Measurements from ENCODE around the gene TOM1L2. TPM values are rescaled to one million over a fixed set of nuclear protein-coding genes. Genes with fewer than 3 reads are reported as not detected.

TOM1L2 gene
- total and polyA plus RNA-seq, 2 donors (not counting 1 experiment from before 2014, with no cell fraction given) = 33.9 to 35.9 TPM

DNA sequence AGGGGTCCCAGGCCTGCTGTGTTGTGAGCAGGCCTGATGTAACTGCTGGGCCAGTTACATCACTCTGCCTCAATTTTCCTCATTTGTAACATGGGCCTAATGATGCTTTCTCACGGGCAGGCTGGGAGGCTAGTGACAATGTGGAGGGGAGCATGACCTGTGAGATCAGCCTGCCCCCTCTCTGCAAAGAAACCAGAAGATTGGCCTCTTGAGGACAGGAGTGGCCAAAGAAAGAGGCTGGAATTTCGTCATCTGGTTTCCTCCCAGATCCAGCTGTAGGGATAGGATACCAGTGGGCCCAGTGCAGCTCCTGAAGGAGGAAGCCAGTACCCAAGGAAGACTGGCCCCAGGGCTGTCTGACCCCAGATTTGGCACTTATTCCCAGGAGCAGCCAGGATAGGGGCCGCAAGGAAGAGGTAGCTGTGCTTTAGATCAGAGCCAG, 134.8 kb downstream of the TOM1L2 start:
- Histone ChIP-seq H3K27me3 (ENCODE audit: control insufficient read depth, insufficient read depth, low read length) (no peaks in the 10 kb centered on the region), H3K4me1 (ENCODE audit: control insufficient read depth, extremely low read depth, insufficient read depth, low read length) (peaks cover 46% of the 10 kb centered on the region), H3K4me2 (ENCODE audit: extremely low read depth, insufficient read depth, low read length) (peak overlapping the region; percentile 48), H4K20me1 (ENCODE audit: control insufficient read depth, extremely low read depth, insufficient read depth, low read length) (no peaks in the 10 kb centered on the region), H2AFZ (ENCODE audit: low read length) (no peak overlapping the region), H3K79me2 (ENCODE audit: control insufficient read depth, insufficient read depth, low read length) (peaks cover 32% of the 10 kb centered on the region), H3K36me3 (ENCODE audit: control insufficient read depth, insufficient read depth, low read length) (no peaks in the 10 kb centered on the region), H3K9me3 (ENCODE audit: control insufficient read depth, insufficient read depth, low read depth, low read length) (no peaks in the 10 kb centered on the region), H3K4me3 (replicated peaks in 1 of 4; ENCODE audit: control extremely low read depth in 1 of 4, insufficient read depth in 1 of 4, low read depth in 3 of 4, low read length in 4 of 4) (peak overlapping the region in 1 of 4 experiments; percentile 83), H3K27ac (ENCODE audit: insufficient read depth, low read length) (peak overlapping the region; percentile 96), H3K9ac (ENCODE audit: insufficient read depth, low read length) (peak overlapping the region; percentile 95)
- DNase-seq (ENCODE audit: low read depth in 2 of 2) = peak; percentile 79 to 85
- TF ChIP-seq, protein P1, sequence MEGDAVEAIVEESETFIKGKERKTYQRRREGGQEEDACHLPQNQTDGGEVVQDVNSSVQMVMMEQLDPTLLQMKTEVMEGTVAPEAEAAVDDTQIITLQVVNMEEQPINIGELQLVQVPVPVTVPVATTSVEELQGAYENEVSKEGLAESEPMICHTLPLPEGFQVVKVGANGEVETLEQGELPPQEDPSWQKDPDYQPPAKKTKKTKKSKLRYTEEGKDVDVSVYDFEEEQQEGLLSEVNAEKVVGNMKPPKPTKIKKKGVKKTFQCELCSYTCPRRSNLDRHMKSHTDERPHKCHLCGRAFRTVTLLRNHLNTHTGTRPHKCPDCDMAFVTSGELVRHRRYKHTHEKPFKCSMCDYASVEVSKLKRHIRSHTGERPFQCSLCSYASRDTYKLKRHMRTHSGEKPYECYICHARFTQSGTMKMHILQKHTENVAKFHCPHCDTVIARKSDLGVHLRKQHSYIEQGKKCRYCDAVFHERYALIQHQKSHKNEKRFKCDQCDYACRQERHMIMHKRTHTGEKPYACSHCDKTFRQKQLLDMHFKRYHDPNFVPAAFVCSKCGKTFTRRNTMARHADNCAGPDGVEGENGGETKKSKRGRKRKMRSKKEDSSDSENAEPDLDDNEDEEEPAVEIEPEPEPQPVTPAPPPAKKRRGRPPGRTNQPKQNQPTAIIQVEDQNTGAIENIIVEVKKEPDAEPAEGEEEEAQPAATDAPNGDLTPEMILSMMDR (conservative IDR thresholded peaks at IDR 0.05 in 1 of 2, IDR thresholded peaks at IDR 0.05 in 1 of 2; ENCODE audit: low read depth in 1 of 2, low read length in 2 of 2) = no peak
- TF ChIP-seq EZH2 (IDR thresholded peaks at IDR 0.05; ENCODE audit: low read length, missing control alignments) = no peak

DNA sequence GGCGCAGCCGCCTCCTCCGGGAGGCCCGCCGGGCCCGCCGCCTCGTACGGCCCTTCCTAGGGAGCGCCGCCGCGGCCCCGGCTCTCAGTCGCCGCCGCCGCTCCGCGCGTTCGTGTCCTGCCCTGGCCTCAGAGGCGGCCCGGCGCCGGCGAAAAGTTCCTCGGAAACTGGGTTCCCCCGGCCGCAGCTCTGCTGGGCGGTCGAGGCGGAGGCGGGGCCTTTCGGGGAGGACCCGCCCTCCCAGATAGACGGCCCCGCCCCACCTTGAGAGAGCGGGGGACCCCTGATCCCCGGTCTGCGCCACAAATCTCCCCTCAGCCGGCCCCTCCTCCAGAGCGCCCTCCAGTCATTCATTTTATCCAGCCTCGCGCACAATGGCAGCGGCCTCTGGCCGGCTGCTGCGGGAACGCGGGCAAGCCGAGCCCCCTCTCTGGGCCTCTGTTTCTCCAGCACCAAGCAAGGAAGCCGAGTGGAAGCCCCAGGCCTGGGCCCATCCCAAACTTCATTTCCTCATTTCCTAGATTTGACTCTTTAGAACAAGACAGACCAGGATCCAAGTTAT, 135.3 kb downstream of the TOM1L2 start, which contains the start of gene SREBF1:
SREBF1 (minus strand) TSS at position 169 of the 562 bp plus-strand sequence. CDS start 169 bp downstream, outside the sequence.
- peaks cover 37% of the 10 kb centered on the region for H3K79me2 ChIP-seq (ENCODE audit: control insufficient read depth, insufficient read depth, low read length)
- DNase-seq (ENCODE audit: low read depth in 2 of 2) = peak; percentile 50 to 53
- H3K9ac ChIP-seq (ENCODE audit: insufficient read depth, low read length) = peak within 1 kb of the TSS; percentile 95
- H4K20me1 ChIP-seq (ENCODE audit: control insufficient read depth, extremely low read depth, insufficient read depth, low read length) = no peaks in the 10 kb centered on the region
- H3K27me3 ChIP-seq (ENCODE audit: control insufficient read depth, insufficient read depth, low read length) = no peaks in the 10 kb centered on the region
- H3K4me1 ChIP-seq (ENCODE audit: control insufficient read depth, extremely low read depth, insufficient read depth, low read length) = peaks cover 48% of the 10 kb centered on the region
- H3K9me3 ChIP-seq (ENCODE audit: control insufficient read depth, insufficient read depth, low read depth, low read length) = no peaks in the 10 kb centered on the region
- H3K4me2 ChIP-seq (ENCODE audit: extremely low read depth, insufficient read depth, low read length) = peak within 1 kb of the TSS; percentile 99
- no peak within 1 kb of the TSS for H2AFZ ChIP-seq (ENCODE audit: low read length)
- no peaks in the 10 kb centered on the region for H3K36me3 ChIP-seq (ENCODE audit: control insufficient read depth, insufficient read depth, low read length)
- peak within 1 kb of the TSS; percentile 96 for H3K27ac ChIP-seq (ENCODE audit: insufficient read depth, low read length)
- no peak for TF ChIP-seq EZH2 (IDR thresholded peaks at IDR 0.05; ENCODE audit: low read length, missing control alignments)
- TF ChIP-seq, protein P1 (conservative IDR thresholded peaks at IDR 0.05 in 1 of 2, IDR thresholded peaks at IDR 0.05 in 1 of 2; ENCODE audit: low read depth in 1 of 2, low read length in 2 of 2) = no peak
- H3K4me3 ChIP-seq (replicated peaks in 1 of 4; ENCODE audit: control extremely low read depth in 1 of 4, insufficient read depth in 1 of 4, low read depth in 3 of 4, low read length in 4 of 4) = peak within 1 kb of the TSS; percentile 69 to 83 (median 79)

DNA sequence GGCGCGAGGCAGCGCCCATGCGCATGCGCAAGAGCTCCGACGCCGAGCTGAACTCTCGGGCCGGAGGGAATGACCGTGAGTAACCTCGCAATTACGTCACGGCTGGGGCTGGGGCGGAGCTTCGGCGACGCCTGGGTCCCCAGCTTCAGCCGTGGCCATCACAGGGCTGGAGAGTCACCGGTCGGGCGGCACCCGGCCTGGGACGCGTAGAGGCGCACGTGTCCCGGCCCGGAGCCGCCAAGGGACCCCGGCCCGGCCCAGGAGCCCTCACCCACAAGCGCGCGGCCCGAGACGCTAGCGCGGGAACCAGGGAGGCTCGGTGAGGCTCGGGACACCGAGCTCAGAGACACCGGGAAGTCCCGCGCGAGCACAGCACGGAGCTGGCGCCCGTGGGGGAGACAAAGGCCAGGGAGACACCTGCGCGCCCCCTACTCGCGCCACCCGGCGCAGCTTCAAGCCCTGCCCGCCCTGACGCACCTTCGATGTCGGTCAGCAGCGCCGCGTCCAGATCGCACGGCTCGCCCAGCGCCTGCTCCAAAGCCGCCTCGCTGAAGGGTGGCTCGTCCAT, 135.9 kb downstream of the TOM1L2 start:
- no peak overlapping the region for H2AFZ ChIP-seq (ENCODE audit: low read length)
- DNase-seq (ENCODE audit: low read depth in 2 of 2) = peak; percentile 85 to 92
- H3K27me3 ChIP-seq (ENCODE audit: control insufficient read depth, insufficient read depth, low read length) = no peaks in the 10 kb centered on the region
- H3K36me3 ChIP-seq (ENCODE audit: control insufficient read depth, insufficient read depth, low read length) = peaks cover 1% of the 10 kb centered on the region
- peak overlapping the region; percentile 99 for H3K4me2 ChIP-seq (ENCODE audit: extremely low read depth, insufficient read depth, low read length)
- peaks cover 43% of the 10 kb centered on the region for H3K79me2 ChIP-seq (ENCODE audit: control insufficient read depth, insufficient read depth, low read length)
- peak overlapping the region; percentile 95 for H3K9ac ChIP-seq (ENCODE audit: insufficient read depth, low read length)
- no peaks in the 10 kb centered on the region for H4K20me1 ChIP-seq (ENCODE audit: control insufficient read depth, extremely low read depth, insufficient read depth, low read length)
- H3K9me3 ChIP-seq (ENCODE audit: control insufficient read depth, insufficient read depth, low read depth, low read length) = no peaks in the 10 kb centered on the region
- H3K4me1 ChIP-seq (ENCODE audit: control insufficient read depth, extremely low read depth, insufficient read depth, low read length) = peaks cover 45% of the 10 kb centered on the region
- H3K4me3 ChIP-seq (replicated peaks in 1 of 4; ENCODE audit: control extremely low read depth in 1 of 4, insufficient read depth in 1 of 4, low read depth in 3 of 4, low read length in 4 of 4) = peak overlapping the region; percentile 69 to 83 (median 79)
- peak overlapping the region; percentile 96 for H3K27ac ChIP-seq (ENCODE audit: insufficient read depth, low read length)
- TF ChIP-seq EZH2 (IDR thresholded peaks at IDR 0.05; ENCODE audit: low read length, missing control alignments) = no peak
- TF ChIP-seq, protein P1 (conservative IDR thresholded peaks at IDR 0.05 in 1 of 2, IDR thresholded peaks at IDR 0.05 in 1 of 2; ENCODE audit: low read depth in 1 of 2, low read length in 2 of 2) = no peak

Data from fibroblast of lung (primary cell).